Suppressor macrophage treated with lipopolysaccharide for 1 hour (primary cell): Measurements from ENCODE around the gene AGO3.
A peak's percentile ranks its signal among the peaks of the same experiment; 100 is the strongest.

Experiments
- DNase-seq, 3 donors: peaks; one replicate each; pipeline ENCODE4 v3.0.0-alpha.2; 2020 to 2022

The AGO3 gene

GRCh38 chr1:36097693-36098585, 167.0 kb downstream of the AGO3 start:
- DNase-seq: no peak

GRCh38 chr1:36098650-36099365, 167.9 kb downstream of the AGO3 start:
- no peak for DNase-seq

GRCh38 chr1:36099681-36100341, 168.9 kb downstream of the AGO3 start:
- DNase-seq: peak; percentile 75 to 87 (median 78)

GRCh38 chr1:36100376-36100775, 169.5 kb downstream of the AGO3 start:
- DNase-seq: no peak

- DNase-seq: no peak
Observed at GRCh38 chr1:36101546-36101945, 170.6 kb downstream of the AGO3 start.

- no peak for DNase-seq
Observed at GRCh38 chr1:36106269-36106668, 175.4 kb downstream of the AGO3 start.

GRCh38 chr1:36107394-36107793, 176.5 kb downstream of the AGO3 start:
- DNase-seq: no peak

- DNase-seq: no peak
Observed at GRCh38 chr1:36108314-36108713, 177.4 kb downstream of the AGO3 start.

GRCh38 chr1:36109041-36109679, 178.3 kb downstream of the AGO3 start:
- DNase-seq: no peak

- DNase-seq: no peak
Observed at GRCh38 chr1:36111151-36111550, 180.2 kb downstream of the AGO3 start.

GRCh38 chr1:36112823-36113222, 181.9 kb downstream of the AGO3 start:
- no peak for DNase-seq

GRCh38 chr1:36114371-36114770, 183.5 kb downstream of the AGO3 start:
- no peak for DNase-seq

GRCh38 chr1:36115200-36115669, 184.3 kb downstream of the AGO3 start:
- DNase-seq: no peak

- DNase-seq: peak; percentile 73 to 83 (median 75)
Observed at GRCh38 chr1:36115931-36116330, 185.0 kb downstream of the AGO3 start.

GRCh38 chr1:36116901-36117300, 186.0 kb downstream of the AGO3 start:
- DNase-seq: no peak

GRCh38 chr1:36118447-36119204, 187.7 kb downstream of the AGO3 start:
- DNase-seq: no peak

GRCh38 chr1:36119456-36119855, 188.6 kb downstream of the AGO3 start:
- peak; percentile 65 to 77 (median 65) for DNase-seq
